Measurements from ENCODE around the gene RINL.
"Not testable (repeated sequence)": the region's sequence is repeated elsewhere in the genome, so short reads cannot be mapped to it uniquely, and the experiment has no call there.

The RINL gene

GRCh38 chr19:38904581-38905539, 26.8 kb upstream of the RINL start:
- DNase-seq (ENCODE audit: low spot score), result no peak

GRCh38 chr19:38901683-38902082, 23.6 kb upstream of the RINL start:
- DNase-seq (ENCODE audit: low spot score), result no peak

GRCh38 chr19:38900743-38901190, 22.7 kb upstream of the RINL start:
- DNase-seq (ENCODE audit: low spot score), result no peak

GRCh38 chr19:38900202-38900629, 22.1 kb upstream of the RINL start:
- no peak for DNase-seq (ENCODE audit: low spot score)

GRCh38 chr19:38899447-38900201, 21.5 kb upstream of the RINL start, which contains the start of the genes NFKBIB and SIRT2:
TSS of gene NFKBIB (plus strand) at chr19:38899969. CDS start at chr19:38900033, 64 bp downstream.
TSS of gene SIRT2 (minus strand) at chr19:38899618. CDS start at chr19:38899521, 97 bp downstream.
- DNase-seq (ENCODE audit: low spot score), result peak; percentile 100

GRCh38 chr19:38898788-38899446, 20.8 kb upstream of the RINL start:
- DNase-seq (ENCODE audit: low spot score), result no peak

DNA sequence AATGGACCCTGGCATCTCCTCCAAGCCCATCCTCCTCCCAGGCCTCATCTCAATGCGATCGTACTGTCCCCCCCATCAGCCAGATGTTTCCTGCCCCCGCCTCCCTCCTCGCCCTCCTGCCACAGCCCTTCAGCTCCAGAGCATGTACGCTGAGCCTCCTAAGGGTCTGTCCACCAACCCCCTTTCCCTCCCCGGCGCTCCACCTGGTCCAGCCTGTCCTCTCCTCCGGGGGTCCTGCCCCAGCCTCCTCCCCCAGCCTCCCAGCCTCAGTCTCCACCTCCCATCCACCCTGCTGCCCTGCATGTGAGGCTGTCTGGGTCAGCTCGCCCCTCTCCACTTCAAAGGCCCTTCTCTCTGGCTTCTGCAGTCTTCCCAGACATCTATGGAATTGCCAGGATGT, 16.9 kb upstream of the RINL start:
- DNase-seq (ENCODE audit: low spot score), result no peak

GRCh38 chr19:38893341-38893771, 15.3 kb upstream of the RINL start:
- DNase-seq (ENCODE audit: low spot score), result no peak

DNA sequence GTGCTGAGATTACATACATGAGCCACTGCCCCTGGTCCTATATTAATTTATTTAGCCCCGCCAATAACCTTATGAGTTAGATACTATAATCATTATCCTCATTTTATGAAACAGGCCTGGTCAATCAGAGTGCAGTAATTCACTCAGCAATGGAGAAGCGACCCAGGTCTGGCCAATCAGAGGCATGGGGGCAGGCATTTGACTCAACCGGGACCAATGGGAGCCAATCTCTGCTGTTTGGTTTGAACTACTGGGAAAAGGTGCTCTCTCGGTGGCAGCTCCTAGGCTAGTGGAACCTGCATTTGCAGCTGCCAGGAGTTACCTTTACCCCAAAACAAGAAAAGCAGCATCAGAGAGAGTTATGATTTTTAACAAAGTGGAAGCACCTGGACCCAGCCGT, 14.8 kb upstream of the RINL start:
- no peak for DNase-seq (ENCODE audit: low spot score)

DNA sequence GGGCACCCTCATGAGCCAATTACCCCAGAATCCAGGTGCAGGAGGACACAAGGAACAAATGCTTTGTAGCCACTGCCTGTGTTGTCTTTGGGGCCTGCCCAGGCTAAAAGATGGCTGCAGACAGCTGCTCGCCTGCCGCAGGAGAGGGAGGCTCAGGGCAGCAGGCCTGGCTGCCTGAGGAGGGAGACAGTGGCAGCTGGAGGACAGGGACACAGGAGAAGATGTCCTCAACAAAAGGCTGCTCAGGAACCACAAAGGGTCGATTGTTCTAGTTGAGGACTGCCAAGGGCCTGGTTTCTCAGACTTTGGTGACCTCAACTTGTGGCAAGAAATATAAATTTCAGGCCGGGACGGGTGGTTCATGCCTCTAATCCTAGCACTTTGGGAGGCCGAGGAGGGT, 13.7 kb upstream of the RINL start:
- DNase-seq (ENCODE audit: low spot score), result peak; percentile 83

- no peak for DNase-seq (ENCODE audit: low spot score)
Measured at GRCh38 chr19:38890686-38891085, 12.6 kb upstream of the RINL start.

DNA sequence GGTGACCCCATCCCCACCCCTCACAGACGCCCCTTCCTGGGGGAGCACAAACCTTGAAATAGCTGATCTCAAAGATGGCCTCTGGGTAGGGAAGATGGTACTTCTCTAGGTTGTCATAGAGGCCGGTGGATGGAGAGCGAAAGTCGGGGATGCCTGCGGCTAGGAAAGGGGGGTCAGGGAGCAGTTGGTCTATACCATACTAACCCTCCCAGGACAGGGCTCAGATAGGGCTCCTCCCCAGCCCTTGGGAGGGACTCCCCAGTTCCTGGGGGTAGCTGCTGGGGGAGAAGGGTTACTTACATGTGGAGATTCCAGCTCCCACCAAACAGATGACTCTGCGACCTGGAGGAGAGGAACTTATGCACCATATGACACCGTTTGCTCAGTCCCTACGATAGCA, 11.7 kb upstream of the RINL start:
- no peak for DNase-seq (ENCODE audit: low spot score)

GRCh38 chr19:38888876-38889275, 10.8 kb upstream of the RINL start:
- no peak for DNase-seq (ENCODE audit: low spot score)

DNA sequence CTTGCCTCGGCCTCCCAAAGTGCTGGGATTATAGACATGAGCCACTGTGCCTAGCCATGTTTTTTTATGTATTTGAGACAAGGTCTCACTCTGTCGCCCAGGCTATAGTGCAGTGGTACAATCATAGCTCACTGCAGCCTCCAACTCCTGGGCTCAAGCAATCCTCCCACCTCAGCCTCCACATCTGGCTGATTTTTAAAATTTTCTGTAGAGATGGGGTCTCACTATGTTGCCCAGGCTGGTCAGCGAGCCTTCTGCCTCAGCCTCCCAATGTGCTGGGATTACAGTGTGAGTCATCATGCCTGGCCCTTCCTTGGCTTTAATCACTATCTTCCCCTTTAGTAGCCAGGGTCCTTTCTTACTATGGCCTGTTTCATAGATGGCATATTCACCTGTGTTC, 6.6 kb upstream of the RINL start:
- not testable (repeated sequence) for DNase-seq (ENCODE audit: low spot score)

DNA sequence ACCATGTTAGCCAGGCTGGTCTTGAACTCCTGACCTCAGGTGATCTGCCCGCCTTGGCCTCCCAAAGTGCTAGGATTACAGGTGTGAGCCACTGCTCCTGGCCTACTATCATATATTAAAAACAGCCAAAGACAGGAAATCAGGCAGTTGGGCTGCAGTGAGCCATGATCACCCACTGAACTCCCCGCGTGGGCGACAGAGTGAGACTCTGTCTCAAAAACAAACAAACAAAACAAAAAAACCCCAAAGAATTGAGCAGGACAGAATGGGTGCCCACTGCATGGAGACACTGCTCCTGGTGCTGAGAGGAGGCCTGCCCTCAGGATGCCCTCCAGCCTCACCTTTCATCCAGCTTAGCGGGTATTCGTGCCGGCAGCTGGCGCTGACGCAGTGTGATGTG, 5.2 kb upstream of the RINL start:
- DNase-seq (ENCODE audit: low spot score), result no peak

DNA sequence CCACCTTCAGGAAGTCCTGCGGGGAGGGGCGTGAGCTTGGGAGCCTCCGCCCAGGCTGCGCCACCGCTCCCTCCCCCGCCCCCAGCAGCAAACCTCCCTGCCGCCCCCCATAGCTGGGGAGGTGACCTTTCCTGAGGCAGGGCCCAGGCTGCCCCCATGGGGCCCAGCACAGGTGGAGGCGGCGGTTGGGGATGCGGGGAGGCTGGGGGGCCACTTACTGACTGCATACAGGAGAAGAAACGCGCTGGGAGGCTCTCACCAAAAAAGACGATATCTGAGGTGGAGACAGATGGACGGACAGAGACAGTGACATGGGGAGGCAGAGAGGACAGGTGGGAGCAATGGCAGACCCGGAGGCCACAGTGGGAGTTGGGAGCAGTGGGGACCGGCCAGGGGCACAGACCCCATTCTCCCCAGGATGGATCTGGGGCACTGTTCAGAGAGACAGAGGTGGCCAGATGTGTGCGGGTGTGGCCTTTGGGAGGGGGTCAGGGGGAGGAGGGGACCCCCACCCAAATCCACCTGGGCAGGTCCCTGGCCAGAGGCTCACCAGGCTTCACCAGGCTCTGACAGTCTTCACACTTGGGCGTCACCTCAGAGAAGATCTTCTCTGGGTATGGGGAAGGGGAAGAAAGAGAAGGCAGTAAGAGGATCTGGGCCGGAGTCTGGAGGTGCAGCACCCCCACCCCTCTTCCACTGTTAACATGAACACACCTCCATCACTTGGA, 3.0 kb upstream of the RINL start:
- DNase-seq (ENCODE audit: low spot score), result no peak

DNA sequence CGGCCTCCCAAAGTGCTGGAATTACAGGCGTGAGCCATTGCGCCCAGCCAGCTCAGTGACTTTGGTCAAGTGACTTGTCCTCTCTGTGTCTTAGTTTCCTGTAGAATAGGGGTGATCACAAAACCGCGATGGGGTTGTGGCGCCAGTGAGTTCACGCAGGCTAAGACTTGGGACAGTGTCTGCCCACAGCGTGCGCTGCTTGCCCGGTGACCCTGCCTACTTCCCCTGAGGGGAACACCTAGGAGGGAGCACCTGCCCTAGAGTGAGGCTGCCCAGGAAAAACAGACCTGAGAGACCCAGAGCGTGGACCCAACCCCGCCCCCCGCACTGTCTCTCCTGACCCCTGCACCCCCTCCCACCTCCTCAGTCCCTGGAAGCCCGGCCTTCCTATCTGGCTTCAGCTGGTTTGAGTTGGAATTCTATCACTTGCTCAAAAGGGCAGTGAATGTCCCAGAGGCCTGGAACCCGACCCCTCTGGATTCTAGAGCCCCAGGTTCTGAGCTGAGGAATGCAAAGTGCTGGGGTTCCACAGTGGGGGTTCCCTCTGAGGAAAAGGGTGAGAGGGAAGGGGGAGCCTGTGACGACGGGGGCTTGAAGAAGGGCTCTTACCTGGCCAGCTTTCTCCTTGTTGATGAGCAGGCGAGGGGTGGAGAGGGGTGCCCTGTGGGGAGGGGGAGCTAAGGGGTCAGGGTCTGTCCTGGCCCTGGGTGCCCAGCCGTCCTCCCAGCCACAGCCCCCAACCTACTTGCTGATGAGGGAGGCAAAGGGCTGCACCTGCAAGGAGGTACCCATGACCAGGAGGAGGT, 2.2 kb upstream of the RINL start:
- no peak for DNase-seq (ENCODE audit: low spot score)

DNA sequence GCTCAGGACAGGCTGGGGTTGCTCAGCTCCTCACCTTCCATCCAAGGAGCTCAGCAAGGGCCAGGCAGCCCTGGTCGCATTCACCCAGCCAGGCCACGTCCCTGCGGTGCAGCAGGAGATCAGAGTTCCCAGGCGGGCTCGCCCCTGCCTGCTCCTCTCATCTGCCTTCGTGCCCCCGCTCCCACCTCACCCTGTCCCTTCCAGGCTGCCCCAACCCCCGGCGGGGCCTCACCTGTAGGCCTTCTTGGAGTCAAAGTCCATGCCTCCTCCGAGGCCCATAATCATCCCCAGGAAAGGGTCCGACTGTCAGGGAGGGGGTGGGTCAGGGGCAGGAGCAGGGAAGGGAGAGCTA, 1.3 kb upstream of the RINL start:
- DNase-seq (ENCODE audit: low spot score), result no peak

GRCh38 chr19:38878575-38879399, 712 bp upstream of the RINL start:
- no peak for DNase-seq (ENCODE audit: low spot score)
